GM20431 (cell line): Measurements from ENCODE around the gene MRPL39.

Source experiments
- in situ Hi-C: fragments of 300-500 bp; cut with MseI, MboI; formaldehyde crosslinking; loops from one replicate; pipeline ENCODE4 v1.15.0; 2020; ENCODE audit warnings: low sequenced_read_pairs; ENCODE audit not compliant: unreplicated experiment

MRPL39 gene

GRCh38 chr21:25551569-25551968 is 55.7 kb downstream of the MRPL39 start:
- in situ Hi-C loops = no loop called here

GRCh38 chr21:25550352-25551120 is 56.7 kb downstream of the MRPL39 start:
- in situ Hi-C loops = no loop called here

GRCh38 chr21:25541042-25541441 is 66.2 kb downstream of the MRPL39 start:
- in situ Hi-C loops = no loop called here

- in situ Hi-C loops = no loop called here
These were observed 67.7 kb downstream of the MRPL39 start for GRCh38 chr21:25539606-25540005.

GRCh38 chr21:25537174-25537573 is 70.1 kb downstream of the MRPL39 start:
- in situ Hi-C loops = no loop called here

GRCh38 chr21:25536752-25537151 is 70.5 kb downstream of the MRPL39 start:
- in situ Hi-C loops = no loop called here

- in situ Hi-C loops = no loop called here
These were observed 71.4 kb downstream of the MRPL39 start for GRCh38 chr21:25535849-25536248.
